Lower leg skin (tissue), 3 donors: Measurements from ENCODE around the gene USP46.

ENCODE experiments used
- POLR2A ChIP-seq, 2 donors: fragments of 450-650 bp; IDR thresholded peaks; one replicate each; pipeline ENCODE4 v1.6.1; 2016 to 2017; ENCODE audit warnings: antibody characterized with exemption in 2 of 2, mild to moderate bottlenecking in 1 of 2, moderate library complexity in 1 of 2
- TF ChIP-seq, protein P1 (sequence below), 3 donors: fragments of 450-650 bp; IDR thresholded peaks; one replicate each; pipeline ENCODE4 v1.5.1; 2016; ENCODE audit warnings: antibody characterized with exemption in 3 of 3, mild to moderate bottlenecking in 3 of 3, moderate library complexity in 2 of 3

GRCh38 chr4:52646741-52647140 is 12.4 kb downstream of the USP46 start:
- TF ChIP-seq, protein P1, sequence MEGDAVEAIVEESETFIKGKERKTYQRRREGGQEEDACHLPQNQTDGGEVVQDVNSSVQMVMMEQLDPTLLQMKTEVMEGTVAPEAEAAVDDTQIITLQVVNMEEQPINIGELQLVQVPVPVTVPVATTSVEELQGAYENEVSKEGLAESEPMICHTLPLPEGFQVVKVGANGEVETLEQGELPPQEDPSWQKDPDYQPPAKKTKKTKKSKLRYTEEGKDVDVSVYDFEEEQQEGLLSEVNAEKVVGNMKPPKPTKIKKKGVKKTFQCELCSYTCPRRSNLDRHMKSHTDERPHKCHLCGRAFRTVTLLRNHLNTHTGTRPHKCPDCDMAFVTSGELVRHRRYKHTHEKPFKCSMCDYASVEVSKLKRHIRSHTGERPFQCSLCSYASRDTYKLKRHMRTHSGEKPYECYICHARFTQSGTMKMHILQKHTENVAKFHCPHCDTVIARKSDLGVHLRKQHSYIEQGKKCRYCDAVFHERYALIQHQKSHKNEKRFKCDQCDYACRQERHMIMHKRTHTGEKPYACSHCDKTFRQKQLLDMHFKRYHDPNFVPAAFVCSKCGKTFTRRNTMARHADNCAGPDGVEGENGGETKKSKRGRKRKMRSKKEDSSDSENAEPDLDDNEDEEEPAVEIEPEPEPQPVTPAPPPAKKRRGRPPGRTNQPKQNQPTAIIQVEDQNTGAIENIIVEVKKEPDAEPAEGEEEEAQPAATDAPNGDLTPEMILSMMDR (IDR thresholded peaks at IDR 0.05), result no peak
- TF ChIP-seq POLR2A (IDR thresholded peaks at IDR 0.05), result no peak
